IPS DF 6.9 (cell line): ENCODE data around the gene TSPAN4.

Source experiments
- DNase-seq: peaks from one replicate; pipeline ENCODE4 v3.0.0-alpha.2; 2013; ENCODE audit warnings: low read depth, low spot score
- H3K27ac ChIP-seq: one replicate; pipeline ENCODE4 v1.5.1; 2013; ENCODE audit warnings: low read length, control low read depth
- H3K27me3 ChIP-seq: 2 replicates; pipeline ENCODE4 v1.6.1; 2013; ENCODE audit warnings: mild to moderate bottlenecking, low read length; ENCODE audit not compliant: control insufficient read depth, insufficient read depth
- H3K36me3 ChIP-seq: 2 replicates; pipeline ENCODE4 v1.6.1; 2013; ENCODE audit warnings: low read length; ENCODE audit not compliant: control insufficient read depth, insufficient read depth
- H3K4me1 ChIP-seq: 2 replicates; pipeline ENCODE4 v1.6.1; 2013; ENCODE audit warnings: low read length; ENCODE audit not compliant: control insufficient read depth, insufficient read depth
- H3K4me3 ChIP-seq: 2 replicates; pipeline ENCODE4 v1.5.1; 2013; ENCODE audit warnings: mild to moderate bottlenecking, low read length
- H3K9me3 ChIP-seq: 2 replicates; pipeline ENCODE4 v1.6.1; 2013; ENCODE audit warnings: low read length, inconsistent platforms; ENCODE audit not compliant: control insufficient read depth, insufficient read depth
- WGBS: extraction: QIAGEN DNeasy Blood & Tissue Kit; methylation state at CpG from one replicate; pipeline ENCODE4 v1.1.7; 2013; ENCODE audit warnings: mixed read lengths, missing lambda C conversion rate; ENCODE audit not compliant: insufficient read length, insufficient coverage; 5-methylcytosine and 5-hydroxymethylcytosine counted together

Gene TSPAN4

DNA sequence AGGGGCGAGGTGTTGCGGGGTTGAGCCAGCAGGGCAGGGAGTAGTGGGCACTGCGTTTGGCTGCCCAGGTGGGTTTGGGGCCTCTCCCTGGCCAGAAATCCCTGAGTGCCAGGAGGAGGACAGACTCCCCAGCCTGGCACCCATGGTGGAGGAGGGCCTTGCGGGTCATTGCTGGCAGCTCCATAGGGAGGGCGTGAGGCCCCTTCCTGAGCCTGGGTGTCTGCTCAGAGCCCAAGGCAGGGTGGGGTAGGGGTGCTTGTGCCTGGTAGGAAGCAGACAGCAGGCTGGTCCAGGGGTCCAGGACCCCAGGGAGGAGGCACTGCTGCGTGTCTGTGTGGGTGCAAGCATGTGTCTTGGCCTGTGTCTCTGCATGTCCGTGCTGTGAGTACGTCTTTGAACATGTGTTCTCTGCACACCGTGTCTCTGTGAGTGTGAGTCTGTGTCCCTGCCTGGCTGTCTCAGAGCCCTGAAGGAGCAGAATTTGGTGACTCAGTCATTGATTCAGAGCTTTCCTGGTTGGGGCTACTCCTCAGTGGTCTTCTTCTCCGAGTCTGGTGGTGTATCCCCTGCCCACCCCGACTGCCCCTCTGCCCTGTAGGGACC, 3.9 kb downstream of the TSPAN4 start:
- H3K36me3 ChIP-seq: no peaks in the 10 kb centered on the region; the same call in 1 of the 2 replicates
- WGBS: no CpG with 5 or more reads among the region's 11 CpGs
- H3K27me3 ChIP-seq: no peaks in the 10 kb centered on the region
- peaks cover 16% of the 10 kb centered on the region for H3K4me1 ChIP-seq
- DNase-seq: no peak
- no peak overlapping the region for H3K4me3 ChIP-seq
- H3K9me3 ChIP-seq: no peaks in the 10 kb centered on the region
- H3K27ac ChIP-seq: no peak overlapping the region

DNA sequence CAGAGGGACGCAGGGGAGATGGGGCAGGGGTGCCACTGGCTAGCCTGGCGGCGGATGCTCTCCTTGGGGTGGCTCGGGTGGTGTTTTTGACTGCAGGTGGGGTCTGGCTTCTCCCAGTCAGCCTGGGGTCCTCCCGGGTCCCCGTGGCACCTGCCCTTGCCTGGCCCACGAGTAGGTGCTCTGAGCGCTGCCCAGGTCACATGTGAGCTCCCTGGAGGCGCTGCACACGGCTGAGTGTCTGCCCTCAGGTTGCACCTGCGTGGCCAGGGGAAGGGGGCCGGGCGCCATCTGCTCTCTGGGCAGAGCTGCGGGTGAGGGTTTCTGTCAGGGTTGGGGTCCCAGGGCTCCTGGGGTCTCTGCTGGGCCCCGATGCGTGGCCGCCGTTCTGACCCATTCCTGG, 5.2 kb downstream of the TSPAN4 start:
- Histone ChIP-seq H3K9me3 (no peaks in the 10 kb centered on the region), H3K36me3 (no peaks in the 10 kb centered on the region; the same call in 1 of the 2 replicates), H3K4me3 (no peak overlapping the region), H3K27me3 (no peaks in the 10 kb centered on the region), H3K27ac (no peak overlapping the region), H3K4me1 (peaks cover 16% of the 10 kb centered on the region)
- WGBS: no CpG with 5 or more reads among the region's 18 CpGs
- DNase-seq: no peak

DNA sequence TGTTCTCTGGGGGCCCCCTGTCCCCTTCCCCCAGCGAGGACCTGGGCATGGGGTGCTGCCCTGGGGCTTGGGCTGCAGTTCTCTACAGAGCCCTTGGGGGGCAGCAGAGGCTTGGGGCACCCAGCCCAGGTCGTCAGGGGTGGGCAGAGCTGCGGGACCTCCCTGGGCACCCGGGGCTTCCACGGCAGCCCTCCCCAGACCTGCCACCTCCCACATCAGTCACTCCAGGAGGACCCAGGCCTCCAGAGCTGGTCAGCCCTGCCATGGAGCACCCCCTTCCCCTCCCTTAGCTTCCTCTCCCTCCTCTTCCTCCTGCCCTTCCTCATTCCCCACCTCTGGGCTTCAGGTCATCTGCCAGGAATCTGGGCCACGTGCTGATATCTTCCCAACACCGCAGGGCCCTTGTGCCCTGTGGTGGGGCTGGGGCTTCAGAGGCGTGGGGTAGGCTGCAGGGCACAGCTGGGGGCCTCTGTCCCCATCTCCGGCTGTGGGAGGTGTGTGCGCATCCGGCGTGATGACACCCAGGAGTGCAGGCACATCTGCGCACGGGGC, 5.8 kb downstream of the TSPAN4 start:
- H3K27ac ChIP-seq: no peak overlapping the region
- H3K4me3 ChIP-seq: no peak overlapping the region
- H3K27me3 ChIP-seq: no peaks in the 10 kb centered on the region
- H3K36me3 ChIP-seq: no peaks in the 10 kb centered on the region; the same call in 1 of the 2 replicates
- no CpG with 5 or more reads among the region's 14 CpGs for WGBS
- H3K4me1 ChIP-seq: peaks cover 16% of the 10 kb centered on the region
- H3K9me3 ChIP-seq: no peaks in the 10 kb centered on the region
- no peak for DNase-seq

DNA sequence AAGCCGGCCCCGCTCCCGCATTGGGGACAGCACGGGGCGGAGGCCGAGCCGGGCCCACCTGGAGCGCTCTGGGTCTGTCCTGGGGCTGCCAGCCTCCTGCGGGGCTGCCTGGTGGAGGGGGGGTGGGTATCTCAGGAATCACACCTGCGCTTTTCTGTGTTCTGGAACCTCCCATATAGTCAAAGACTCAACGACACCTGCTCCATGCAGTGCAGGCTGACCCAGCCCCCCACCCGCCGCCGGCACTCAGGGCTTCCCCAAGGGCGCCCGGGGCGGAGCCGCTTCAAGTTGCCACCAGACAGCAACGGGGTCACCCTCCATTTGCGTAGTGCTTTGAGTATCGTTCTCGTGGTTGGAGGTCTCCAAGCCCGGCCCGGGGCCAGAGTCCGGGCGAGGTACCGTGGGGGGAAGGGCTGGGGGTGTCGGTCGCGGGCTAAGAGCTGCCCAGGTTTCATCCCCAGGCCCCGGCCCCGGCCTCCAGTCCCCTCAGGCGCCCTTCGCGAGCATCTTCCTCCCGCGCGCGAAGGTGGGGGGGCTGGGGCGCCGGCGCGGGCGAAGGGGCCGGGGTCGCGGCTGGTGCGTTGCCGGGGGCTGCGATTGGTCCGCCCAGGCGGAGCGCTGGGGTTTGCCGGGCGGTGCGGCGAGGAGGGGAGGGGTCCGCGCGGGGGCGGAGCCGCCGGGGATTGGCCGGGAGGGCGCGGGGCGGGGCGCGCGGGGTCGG, 6.6 kb downstream of the TSPAN4 start:
- Histone ChIP-seq H3K36me3 (no peaks in the 10 kb centered on the region; the same call in 1 of the 2 replicates), H3K4me1 (peaks cover 16% of the 10 kb centered on the region), H3K27ac (no peak overlapping the region), H3K9me3 (no peaks in the 10 kb centered on the region), H3K27me3 (no peaks in the 10 kb centered on the region), H3K4me3 (peak overlapping the region; percentile 30; the same call in 1 of the 2 replicates)
- WGBS: no CpG with 5 or more reads among the region's 71 CpGs
- DNase-seq: no peak

DNA sequence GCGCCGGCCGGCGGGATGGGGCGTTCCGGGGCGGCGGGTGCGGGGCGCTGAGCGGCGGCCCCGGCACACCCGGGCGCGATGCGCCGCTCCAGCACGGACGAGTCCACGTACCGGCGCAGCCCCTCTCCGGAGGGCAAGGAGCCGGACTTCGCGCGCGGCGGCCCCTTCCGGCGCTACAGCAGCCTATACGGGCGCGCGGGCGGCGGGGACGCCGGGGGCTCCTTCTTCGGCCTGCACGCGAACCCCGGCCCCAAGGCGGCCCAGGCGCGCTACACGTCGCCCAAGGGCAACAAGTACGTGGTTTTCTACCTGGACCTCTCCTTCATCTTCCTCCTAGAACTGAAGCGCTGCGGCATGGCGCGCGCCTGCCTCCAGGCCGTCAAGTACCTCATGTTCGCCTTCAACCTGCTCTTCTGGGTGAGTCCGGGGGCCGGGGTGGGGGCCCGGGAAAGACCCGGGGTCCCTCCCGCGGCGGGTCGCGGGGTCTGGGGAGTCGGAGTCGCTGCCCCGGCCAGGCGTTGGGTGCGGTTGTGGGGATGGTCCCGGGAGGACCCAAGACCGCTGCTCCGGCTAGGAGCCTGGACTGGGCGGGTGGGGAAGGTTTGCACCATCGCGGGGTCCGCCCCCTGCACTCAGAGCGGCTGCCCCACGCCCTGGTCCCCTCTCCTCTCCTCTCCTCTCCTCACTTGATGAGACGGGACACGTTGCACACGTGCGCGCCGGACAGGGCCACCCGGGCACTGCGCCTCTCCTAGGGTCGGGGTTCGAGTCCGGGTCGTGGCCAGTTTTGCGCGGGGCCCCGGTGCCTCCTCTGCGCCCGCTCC, 7.5 kb downstream of the TSPAN4 start:
- no peaks in the 10 kb centered on the region; the same call in 1 of the 2 replicates for H3K36me3 ChIP-seq
- WGBS: no CpG with 5 or more reads among the region's 97 CpGs
- no peaks in the 10 kb centered on the region for H3K9me3 ChIP-seq
- DNase-seq: no peak
- no peak overlapping the region for H3K27ac ChIP-seq
- no peaks in the 10 kb centered on the region for H3K27me3 ChIP-seq
- peaks cover 14% of the 10 kb centered on the region for H3K4me1 ChIP-seq
- peak overlapping the region; percentile 57; the same call in 1 of the 2 replicates for H3K4me3 ChIP-seq

DNA sequence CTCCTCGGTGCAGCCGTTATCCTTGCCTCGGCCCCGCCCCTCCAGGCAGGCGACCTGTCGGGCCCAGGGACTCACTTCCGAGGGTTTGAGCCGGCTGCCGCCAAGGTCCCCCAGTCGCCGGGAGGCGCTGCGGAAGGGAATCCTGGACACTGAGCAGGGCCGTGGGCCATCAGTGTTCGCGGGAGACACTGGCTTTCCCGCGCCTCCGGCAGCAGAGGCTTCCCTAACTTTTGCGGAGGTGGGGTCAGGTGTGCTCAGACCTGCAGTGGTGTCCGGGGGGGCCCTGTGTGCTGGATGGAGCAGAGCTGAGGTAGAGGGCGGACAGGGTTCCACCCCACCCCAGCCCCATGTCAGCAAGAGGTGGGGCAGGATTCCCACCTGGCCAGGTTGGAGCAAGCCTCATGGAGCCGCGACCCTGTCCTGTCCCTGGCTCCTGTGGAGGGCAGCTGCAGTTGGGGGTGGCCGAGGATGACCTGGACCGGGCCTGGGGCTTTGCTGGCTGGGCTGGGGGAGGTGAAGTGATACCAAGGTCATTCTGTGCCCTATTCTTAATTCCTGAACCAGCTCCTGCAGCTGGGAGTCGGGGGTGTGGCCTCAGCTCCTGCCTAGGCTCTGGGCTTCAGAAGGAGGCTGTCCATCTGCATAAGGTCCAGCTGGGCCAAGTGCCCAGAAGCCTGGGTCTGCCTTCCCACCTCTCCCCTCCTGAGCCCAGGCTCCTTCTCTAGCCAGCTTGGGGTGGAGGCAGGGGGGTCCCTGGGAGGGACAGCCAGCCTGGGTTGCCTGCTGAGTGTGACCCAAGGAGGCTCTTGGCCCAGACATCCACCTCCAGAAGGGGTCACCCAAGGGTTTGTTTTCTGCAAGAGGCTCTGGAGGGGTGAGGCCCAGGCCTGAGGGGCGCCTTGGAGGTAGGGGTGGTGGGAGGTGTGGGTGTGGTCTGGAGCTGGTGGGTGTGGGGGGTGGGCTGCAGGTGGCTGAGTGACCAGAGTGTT, 8.4 kb downstream of the TSPAN4 start:
- Histone ChIP-seq H3K36me3 (no peaks in the 10 kb centered on the region; the same call in 1 of the 2 replicates), H3K27me3 (no peaks in the 10 kb centered on the region), H3K4me3 (peak overlapping the region; percentile 57; the same call in 1 of the 2 replicates), H3K4me1 (peaks cover 8% of the 10 kb centered on the region), H3K27ac (no peak overlapping the region), H3K9me3 (no peaks in the 10 kb centered on the region)
- no peak for DNase-seq
- WGBS: no CpG with 5 or more reads among the region's 28 CpGs

DNA sequence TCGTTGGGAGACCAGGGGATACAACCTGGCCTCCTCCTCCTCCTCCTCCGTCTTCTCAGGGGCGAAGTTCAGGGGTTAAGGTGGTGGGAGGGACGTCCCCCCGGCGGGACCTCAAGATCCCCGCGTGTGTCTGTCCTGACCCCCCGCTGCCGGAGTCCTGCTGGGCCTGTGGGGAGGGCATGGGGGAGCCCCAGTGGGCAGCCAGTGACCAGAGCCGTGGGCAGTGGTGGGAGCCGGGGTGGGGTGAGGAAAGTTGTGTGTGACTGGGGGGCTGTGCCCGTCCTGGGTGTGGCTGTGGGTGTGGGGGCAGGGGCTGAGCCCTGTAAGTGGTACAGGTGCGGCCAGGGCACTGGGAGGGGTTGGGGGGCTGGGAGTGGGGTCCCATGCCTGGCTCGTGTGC, 10.1 kb downstream of the TSPAN4 start:
- Histone ChIP-seq H3K9me3 (no peaks in the 10 kb centered on the region), H3K4me3 (no peak overlapping the region), H3K27ac (no peak overlapping the region), H3K36me3 (no peaks in the 10 kb centered on the region; the same call in 1 of the 2 replicates), H3K27me3 (no peaks in the 10 kb centered on the region), H3K4me1 (peaks cover 11% of the 10 kb centered on the region)
- no peak for DNase-seq
- no CpG with 5 or more reads among the region's 15 CpGs for WGBS

DNA sequence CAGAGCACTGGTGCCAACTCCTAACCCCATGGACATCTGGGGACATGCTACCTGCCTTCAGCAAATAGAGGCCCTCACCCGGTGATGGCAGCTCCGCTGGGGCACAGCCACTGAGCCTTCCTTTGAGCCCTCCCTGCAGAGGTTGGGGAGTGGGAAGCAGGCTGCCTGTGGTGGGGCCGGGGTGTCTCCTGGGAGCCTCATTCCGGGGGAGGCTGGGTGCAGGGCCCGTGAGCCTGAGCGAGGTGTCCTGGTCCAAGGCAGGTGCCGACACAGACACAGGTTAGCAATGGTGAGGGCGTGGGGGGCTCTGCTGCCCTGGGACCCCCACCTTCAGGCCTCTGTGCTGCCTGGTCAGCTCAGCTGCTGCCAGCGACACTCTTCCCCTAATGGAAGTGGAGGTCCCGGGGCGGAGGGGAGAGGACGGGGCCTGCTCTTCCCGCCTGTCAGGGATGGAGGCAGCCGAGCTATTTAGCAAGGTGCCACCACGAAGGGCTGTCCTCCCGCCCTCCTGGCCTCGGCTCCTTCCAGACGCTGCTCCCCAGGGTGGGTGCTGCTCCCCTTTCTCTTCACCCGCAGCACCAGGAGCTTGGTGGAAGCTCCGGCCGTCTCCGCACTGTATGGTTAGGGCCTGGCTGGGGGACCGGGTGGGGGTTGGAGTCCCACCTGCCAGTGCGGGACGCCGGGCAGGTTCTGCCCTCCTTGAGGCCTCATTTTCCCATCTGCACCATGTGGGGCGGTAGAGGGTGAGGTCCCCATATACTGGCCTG, 11.2 kb downstream of the TSPAN4 start:
- H3K36me3 ChIP-seq: no peaks in the 10 kb centered on the region; the same call in 1 of the 2 replicates
- no peaks in the 10 kb centered on the region for H3K27me3 ChIP-seq
- no CpG with 5 or more reads among the region's 27 CpGs for WGBS
- no peak for DNase-seq
- no peak overlapping the region for H3K4me3 ChIP-seq
- H3K27ac ChIP-seq: no peak overlapping the region
- peaks cover 8% of the 10 kb centered on the region for H3K4me1 ChIP-seq
- H3K9me3 ChIP-seq: no peaks in the 10 kb centered on the region
